ENCODE measurements around the gene CCDC15. TPM values are rescaled to one million over a fixed set of nuclear protein-coding genes. Genes with fewer than 3 reads are reported as not detected.
A peak's percentile ranks its signal among the peaks of the same experiment; 100 is the strongest.
"Not testable (repeated sequence)": the region's sequence is repeated elsewhere in the genome, so short reads cannot be mapped to it uniquely, and the experiment has no call there.

The CCDC15 gene
- total and polyA plus RNA-seq, 2 experiments from 2014 or later = 1.1 to 2.3 TPM

- Histone ChIP-seq H3K36me3 (replicated peaks; ENCODE audit: insufficient read depth, low read depth) (no peaks in the 10 kb centered on the region), H2AFZ (peak overlapping the region; percentile 59), H3K79me2 (no peaks in the 10 kb centered on the region), H3K9me2 (replicated peaks; ENCODE audit: insufficient read depth) (no peaks in the 10 kb centered on the region), H3K4me1 (ENCODE audit: insufficient read depth) (no peaks in the 10 kb centered on the region), H4K20me1 (ENCODE audit: insufficient read depth, poor library complexity, severe bottlenecking) (no peaks in the 10 kb centered on the region), H3K27me3 (no peaks in the 10 kb centered on the region), H3K4me3 (peak overlapping the region; percentile 41), H3K27ac (peak overlapping the region; percentile 0), H3K9me3 (ENCODE audit: low read depth) (no peaks in the 10 kb centered on the region), H3K4me2 (peak overlapping the region; percentile 78)
- TF ChIP-seq CTCF (IDR thresholded peaks at IDR 0.05; ENCODE audit: poor library complexity) (no peak), EZH2phosphoT487 (IDR thresholded peaks at IDR 0.05; ENCODE audit: low read depth, severe bottlenecking, unreplicated experiment) (no peak), EZH2 (IDR thresholded peaks at IDR 0.05; ENCODE audit: borderline replicate concordance) (no peak)
- 40% methylated on average over 6 of the region's 6 CpGs for WGBS (ENCODE audit: low lambda C conversion rate, missing lambda C conversion rate)
- no peak for DNase-seq (ENCODE audit: low spot score)
Measured at GRCh38 chr11:124954590-124954955, 571 bp downstream of the CCDC15 start.

- Histone ChIP-seq H3K4me2 (peak overlapping the region; percentile 78), H3K79me2 (no peaks in the 10 kb centered on the region), H4K20me1 (ENCODE audit: insufficient read depth, poor library complexity, severe bottlenecking) (no peaks in the 10 kb centered on the region), H3K36me3 (replicated peaks; ENCODE audit: insufficient read depth, low read depth) (no peaks in the 10 kb centered on the region), H3K4me3 (no peak overlapping the region), H3K9me3 (ENCODE audit: low read depth) (no peaks in the 10 kb centered on the region), H3K27ac (no peak overlapping the region), H3K27me3 (no peaks in the 10 kb centered on the region), H2AFZ (no peak overlapping the region), H3K9me2 (replicated peaks; ENCODE audit: insufficient read depth) (no peaks in the 10 kb centered on the region), H3K4me1 (ENCODE audit: insufficient read depth) (no peaks in the 10 kb centered on the region)
- DNase-seq (ENCODE audit: low spot score) = no peak
- TF ChIP-seq CTCF (IDR thresholded peaks at IDR 0.05; ENCODE audit: poor library complexity) (no peak), EZH2 (IDR thresholded peaks at IDR 0.05; ENCODE audit: borderline replicate concordance) (no peak), EZH2phosphoT487 (IDR thresholded peaks at IDR 0.05; ENCODE audit: low read depth, severe bottlenecking, unreplicated experiment) (no peak)
Measured at GRCh38 chr11:124955035-124955434, 1.0 kb downstream of the CCDC15 start.

- H3K9me2 ChIP-seq (replicated peaks; ENCODE audit: insufficient read depth) = no peaks in the 10 kb centered on the region
Measured at GRCh38 chr11:124961972-124962609, 8.1 kb downstream of the CCDC15 start.

GRCh38 chr11:124968197-124968596, 14.2 kb downstream of the CCDC15 start:
- DNase-seq (ENCODE audit: low spot score); H2AFZ ChIP-seq; H3K4me3 ChIP-seq; H4K20me1 ChIP-seq (ENCODE audit: insufficient read depth, poor library complexity, severe bottlenecking); H3K27me3 ChIP-seq; H3K9me3 ChIP-seq (ENCODE audit: low read depth); H3K36me3 ChIP-seq (replicated peaks; ENCODE audit: insufficient read depth, low read depth); H3K4me2 ChIP-seq; H3K27ac ChIP-seq; H3K79me2 ChIP-seq; H3K9me2 ChIP-seq (replicated peaks; ENCODE audit: insufficient read depth); H3K4me1 ChIP-seq (ENCODE audit: insufficient read depth): not testable (repeated sequence)
- 93% methylated on average over 13 of the region's 13 CpGs for WGBS (ENCODE audit: low lambda C conversion rate, missing lambda C conversion rate)

More at GRCh38 chr11:124961972-124962609, 8.1 kb downstream of the CCDC15 start:
- Histone ChIP-seq H3K27me3 (no peaks in the 10 kb centered on the region), H3K4me3 (no peak overlapping the region), H3K4me1 (ENCODE audit: insufficient read depth) (no peaks in the 10 kb centered on the region), H3K9me3 (ENCODE audit: low read depth) (no peaks in the 10 kb centered on the region), H3K36me3 (replicated peaks; ENCODE audit: insufficient read depth, low read depth) (no peaks in the 10 kb centered on the region), H3K79me2 (no peaks in the 10 kb centered on the region), H3K4me2 (no peak overlapping the region), H2AFZ (no peak overlapping the region), H3K27ac (no peak overlapping the region), H4K20me1 (ENCODE audit: insufficient read depth, poor library complexity, severe bottlenecking) (no peaks in the 10 kb centered on the region)
- no peak for TF ChIP-seq EZH2phosphoT487 (IDR thresholded peaks at IDR 0.05; ENCODE audit: low read depth, severe bottlenecking, unreplicated experiment)
- TF ChIP-seq CTCF (IDR thresholded peaks at IDR 0.05; ENCODE audit: poor library complexity) = peak; percentile 87
- TF ChIP-seq EZH2 (IDR thresholded peaks at IDR 0.05; ENCODE audit: borderline replicate concordance) = no peak
- DNase-seq (ENCODE audit: low spot score) = peak; percentile 73
- WGBS (ENCODE audit: low lambda C conversion rate, missing lambda C conversion rate) = 24% methylated on average over 5 of the region's 5 CpGs
